ENCODE measurements around the gene HDHD5. TPM values are rescaled to one million over a fixed set of nuclear protein-coding genes. Genes with fewer than 3 reads are reported as not detected.

The HDHD5 gene
- polyA plus RNA-seq, 1 donor from 2014 or later: 91.3 TPM

- Histone ChIP-seq H3K4me3 (ENCODE audit: low read length) (no peak overlapping the region), H3K79me2 (replicated peaks; ENCODE audit: insufficient read depth, low read length) (no peaks in the 10 kb centered on the region), H3K27ac (ENCODE audit: low read length) (no peak overlapping the region), H3K36me3 (ENCODE audit: insufficient read depth, low read length) (no peaks in the 10 kb centered on the region), H3K27me3 (ENCODE audit: insufficient read depth, low read depth, low read length) (no peaks in the 10 kb centered on the region), H3K9me2 (ENCODE audit: insufficient read depth, low read length) (no peaks in the 10 kb centered on the region), H4K20me1 (ENCODE audit: insufficient read depth) (no peaks in the 10 kb centered on the region), H3K4me2 (ENCODE audit: low read length) (no peak overlapping the region), H3K9me3 (ENCODE audit: low read length) (no peaks in the 10 kb centered on the region), H3F3A (ENCODE audit: insufficient read depth, low read length, poor library complexity, severe bottlenecking) (no peaks in the 10 kb centered on the region), H2AFZ (ENCODE audit: low read depth, low read length) (no peak overlapping the region), H3K9ac (ENCODE audit: low read length) (no peak overlapping the region)
- no peak for TF ChIP-seq CTCF (IDR thresholded peaks at IDR 0.05; ENCODE audit: poor library complexity, severe bottlenecking)
- TF ChIP-seq REST (IDR thresholded peaks at IDR 0.05; ENCODE audit: borderline replicate concordance): no peak
- no peak for TF ChIP-seq EZH2 (IDR thresholded peaks at IDR 0.05; ENCODE audit: borderline replicate concordance, insufficient read depth, low read length, poor library complexity, severe bottlenecking)
- TF ChIP-seq TAF1 (IDR thresholded peaks at IDR 0.05; ENCODE audit: low read depth): no peak
- TF ChIP-seq EP300 (conservative IDR thresholded peaks at IDR 0.05; ENCODE audit: poor library complexity, severe bottlenecking): no peak
- no peak for TF ChIP-seq SMC3 (conservative IDR thresholded peaks at IDR 0.05; ENCODE audit: poor library complexity)
- no peak for TF ChIP-seq MXI1 (conservative IDR thresholded peaks at IDR 0.05; ENCODE audit: poor library complexity, severe bottlenecking)
- no peak for TF ChIP-seq POLR2AphosphoS5 (IDR thresholded peaks at IDR 0.05)
- no peak for TF ChIP-seq RAD21 (conservative IDR thresholded peaks at IDR 0.05)
Measured at GRCh38 chr22:17106161-17106784, 52.8 kb downstream of the HDHD5 start.

GRCh38 chr22:17105143-17106129 is 53.6 kb downstream of the HDHD5 start:
- no peak overlapping the region for H3K4me2 ChIP-seq (ENCODE audit: low read length)
- no peaks in the 10 kb centered on the region for H3F3A ChIP-seq (ENCODE audit: insufficient read depth, low read length, poor library complexity, severe bottlenecking)
- no peaks in the 10 kb centered on the region for H3K27me3 ChIP-seq (ENCODE audit: insufficient read depth, low read depth, low read length)
- no peaks in the 10 kb centered on the region for H3K79me2 ChIP-seq (replicated peaks; ENCODE audit: insufficient read depth, low read length)
- TF ChIP-seq RAD21 (conservative IDR thresholded peaks at IDR 0.05) (no peak), POLR2AphosphoS5 (IDR thresholded peaks at IDR 0.05) (no peak), EZH2 (IDR thresholded peaks at IDR 0.05; ENCODE audit: borderline replicate concordance, insufficient read depth, low read length, poor library complexity, severe bottlenecking) (no peak), SMC3 (conservative IDR thresholded peaks at IDR 0.05; ENCODE audit: poor library complexity) (no peak), EP300 (conservative IDR thresholded peaks at IDR 0.05; ENCODE audit: poor library complexity, severe bottlenecking) (no peak), REST (IDR thresholded peaks at IDR 0.05; ENCODE audit: borderline replicate concordance) (no peak), MXI1 (conservative IDR thresholded peaks at IDR 0.05; ENCODE audit: poor library complexity, severe bottlenecking) (no peak), TAF1 (IDR thresholded peaks at IDR 0.05; ENCODE audit: low read depth) (no peak), CTCF (IDR thresholded peaks at IDR 0.05; ENCODE audit: poor library complexity, severe bottlenecking) (no peak)
- no peak overlapping the region for H3K27ac ChIP-seq (ENCODE audit: low read length)
- H3K9ac ChIP-seq (ENCODE audit: low read length): no peak overlapping the region
- no peaks in the 10 kb centered on the region for H4K20me1 ChIP-seq (ENCODE audit: insufficient read depth)
- no peak overlapping the region for H3K4me3 ChIP-seq (ENCODE audit: low read length)
- no peaks in the 10 kb centered on the region for H3K36me3 ChIP-seq (ENCODE audit: insufficient read depth, low read length)
- H2AFZ ChIP-seq (ENCODE audit: low read depth, low read length): no peak overlapping the region
- H3K9me2 ChIP-seq (ENCODE audit: insufficient read depth, low read length): no peaks in the 10 kb centered on the region
- no peaks in the 10 kb centered on the region for H3K9me3 ChIP-seq (ENCODE audit: low read length)

Data from neural cell (in vitro differentiated cells).